Trophoblast cell (in vitro differentiated cells and primary cell): ENCODE measurements around the gene CDK1.

ENCODE experiments used
- DNase-seq, 2 donors: peaks; one replicate each; pipeline ENCODE4 v3.0.0-alpha.2; 2016
- H2AFZ ChIP-seq: 2 replicates; pipeline ENCODE4 v1.6.1; 2013; ENCODE audit warnings: low read length, moderate library complexity, mild to moderate bottlenecking; ENCODE audit not compliant: insufficient read depth, poor library complexity
- H2AK5ac ChIP-seq: 2 replicates; pipeline ENCODE4 v1.6.1; 2013; ENCODE audit warnings: mild to moderate bottlenecking, low read length
- H2BK120ac ChIP-seq: 2 replicates; pipeline ENCODE4 v1.6.1; 2013; ENCODE audit warnings: low read length, mild to moderate bottlenecking, moderate library complexity; ENCODE audit not compliant: insufficient read depth, poor library complexity
- H2BK12ac ChIP-seq: 2 replicates; pipeline ENCODE4 v1.6.1; 2013; ENCODE audit warnings: mild to moderate bottlenecking, low read length, moderate library complexity
- H2BK5ac ChIP-seq: 2 replicates; pipeline ENCODE4 v1.6.1; 2013; ENCODE audit warnings: low read length, low read depth, moderate library complexity, mild to moderate bottlenecking; ENCODE audit not compliant: poor library complexity
- H3K14ac ChIP-seq: 2 replicates; pipeline ENCODE4 v1.6.1; 2013; ENCODE audit warnings: mild to moderate bottlenecking, low read length
- H3K18ac ChIP-seq: 2 replicates; pipeline ENCODE4 v1.6.1; 2013; ENCODE audit warnings: mild to moderate bottlenecking, low read length
- H3K23ac ChIP-seq: 2 replicates; pipeline ENCODE4 v1.6.1; 2013; ENCODE audit warnings: low read length
- H3K27ac ChIP-seq: 2 replicates; pipeline ENCODE4 v1.5.1; 2013; ENCODE audit warnings: low read depth, mild to moderate bottlenecking, inconsistent platforms, low read length, moderate library complexity
- H3K27me3 ChIP-seq: 2 replicates; pipeline ENCODE4 v1.6.1; 2013; ENCODE audit warnings: inconsistent platforms, mild to moderate bottlenecking, low read length, moderate library complexity; ENCODE audit not compliant: insufficient read depth
- H3K36me3 ChIP-seq, 2 experiments: 1 replicate in 1 of 2; 2 replicates in 1 of 2; pipeline ENCODE4 v1.6.1; 2013; ENCODE audit warnings: low read length in 2 of 2, mild to moderate bottlenecking in 2 of 2, moderate library complexity in 1 of 2; ENCODE audit not compliant: insufficient read depth in 2 of 2, control insufficient read depth in 1 of 2
- H3K4ac ChIP-seq: 2 replicates; pipeline ENCODE4 v1.6.1; 2013; ENCODE audit warnings: low read depth, mild to moderate bottlenecking, low read length, moderate library complexity
- H3K4me1 ChIP-seq, 2 experiments: 1 replicate in 1 of 2; 2 replicates in 1 of 2; pipeline ENCODE4 v1.6.1; 2013; ENCODE audit warnings: low read length in 2 of 2, mild to moderate bottlenecking in 2 of 2, moderate library complexity in 1 of 2; ENCODE audit not compliant: insufficient read depth in 2 of 2, control insufficient read depth in 1 of 2
- H3K4me2 ChIP-seq: 2 replicates; pipeline ENCODE4 v1.6.1; 2013; ENCODE audit warnings: inconsistent platforms, mild to moderate bottlenecking, low read length, moderate library complexity
- H3K4me3 ChIP-seq: 2 replicates; pipeline ENCODE4 v1.5.1; 2013; ENCODE audit warnings: mild to moderate bottlenecking, low read depth, low read length, inconsistent platforms
- H3K79me1 ChIP-seq: one replicate; pipeline ENCODE4 v1.6.1; 2013; ENCODE audit warnings: low read length
- H3K79me2 ChIP-seq: 2 replicates; pipeline ENCODE4 v1.6.1; 2013; ENCODE audit warnings: low read length, mild to moderate bottlenecking; ENCODE audit not compliant: control insufficient read depth, insufficient read depth, poor library complexity
- H3K9ac ChIP-seq: 2 replicates; pipeline ENCODE4 v1.6.1; 2013; ENCODE audit warnings: mild to moderate bottlenecking, low read length
- H3K9me3 ChIP-seq: 2 replicates; pipeline ENCODE4 v1.6.1; 2013; ENCODE audit warnings: low read depth, mild to moderate bottlenecking, control low read depth, inconsistent platforms, low read length; ENCODE audit not compliant: insufficient read depth
- H4K12ac ChIP-seq: 2 replicates; pipeline ENCODE4 v1.6.1; 2013; ENCODE audit warnings: low read depth, mild to moderate bottlenecking, low read length, moderate library complexity
- H4K8ac ChIP-seq: 2 replicates; pipeline ENCODE4 v1.6.1; 2013; ENCODE audit warnings: low read depth, mild to moderate bottlenecking, low read length, moderate library complexity
- H4K91ac ChIP-seq: one replicate; pipeline ENCODE4 v1.6.1; 2013; ENCODE audit warnings: low read depth, mild to moderate bottlenecking, low read length, moderate library complexity
- WGBS: extraction: QIAGEN DNeasy Blood & Tissue Kit; methylation state at CpG from one replicate; pipeline ENCODE4 v1.1.7; 2013; ENCODE audit warnings: missing lambda C conversion rate; ENCODE audit not compliant: insufficient read length, insufficient coverage; ENCODE audit errors: extremely low coverage; 5-methylcytosine and 5-hydroxymethylcytosine counted together

Gene CDK1

GRCh38 chr10:60808036-60808435 is 29.8 kb downstream of the CDK1 start:
- Histone ChIP-seq H3K4ac (no peak overlapping the region), H4K8ac (no peak overlapping the region), H3K23ac (no peak overlapping the region), H3K4me1 (peaks cover 0 to 4% of the 10 kb centered on the region in 2 experiments), H2AFZ (no peak overlapping the region), H2BK5ac (no peak overlapping the region), H3K27ac (no peak overlapping the region), H3K18ac (no peak overlapping the region), H2BK12ac (no peak overlapping the region), H3K27me3 (no peaks in the 10 kb centered on the region), H3K9ac (no peak overlapping the region), H4K12ac (no peak overlapping the region), H2BK120ac (no peak overlapping the region), H3K9me3 (no peaks in the 10 kb centered on the region), H3K4me3 (no peak overlapping the region), H3K79me2 (no peaks in the 10 kb centered on the region), H3K4me2 (no peak overlapping the region), H3K79me1 (no peaks in the 10 kb centered on the region), H3K14ac (no peak overlapping the region), H3K36me3 (no peaks in the 10 kb centered on the region), H4K91ac (no peak overlapping the region), H2AK5ac (no peak overlapping the region)
- no peak for DNase-seq
- no CpG with 5 or more reads among the region's 3 CpGs for WGBS

GRCh38 chr10:60809157-60809556 is 30.9 kb downstream of the CDK1 start:
- H2BK5ac ChIP-seq: no peak overlapping the region
- H4K12ac ChIP-seq: no peak overlapping the region
- no peak overlapping the region for H3K27ac ChIP-seq
- no peak overlapping the region for H3K23ac ChIP-seq
- H3K9me3 ChIP-seq: no peaks in the 10 kb centered on the region
- no peak overlapping the region for H2AFZ ChIP-seq
- no peaks in the 10 kb centered on the region for H3K79me1 ChIP-seq
- H3K4ac ChIP-seq: no peak overlapping the region
- no CpG with 5 or more reads among the region's 3 CpGs for WGBS
- H3K18ac ChIP-seq: no peak overlapping the region
- no peak overlapping the region for H3K9ac ChIP-seq
- peak; percentile 48 to 87 for DNase-seq
- H3K36me3 ChIP-seq: no peaks in the 10 kb centered on the region
- no peaks in the 10 kb centered on the region for H3K79me2 ChIP-seq
- no peak overlapping the region for H2AK5ac ChIP-seq
- no peak overlapping the region for H4K91ac ChIP-seq
- H3K4me2 ChIP-seq: no peak overlapping the region
- H3K27me3 ChIP-seq: no peaks in the 10 kb centered on the region
- no peak overlapping the region for H3K14ac ChIP-seq
- H3K4me3 ChIP-seq: no peak overlapping the region
- H4K8ac ChIP-seq: no peak overlapping the region
- peaks cover 0 to 4% of the 10 kb centered on the region in 2 experiments for H3K4me1 ChIP-seq
- H2BK12ac ChIP-seq: no peak overlapping the region
- no peak overlapping the region for H2BK120ac ChIP-seq

DNA sequence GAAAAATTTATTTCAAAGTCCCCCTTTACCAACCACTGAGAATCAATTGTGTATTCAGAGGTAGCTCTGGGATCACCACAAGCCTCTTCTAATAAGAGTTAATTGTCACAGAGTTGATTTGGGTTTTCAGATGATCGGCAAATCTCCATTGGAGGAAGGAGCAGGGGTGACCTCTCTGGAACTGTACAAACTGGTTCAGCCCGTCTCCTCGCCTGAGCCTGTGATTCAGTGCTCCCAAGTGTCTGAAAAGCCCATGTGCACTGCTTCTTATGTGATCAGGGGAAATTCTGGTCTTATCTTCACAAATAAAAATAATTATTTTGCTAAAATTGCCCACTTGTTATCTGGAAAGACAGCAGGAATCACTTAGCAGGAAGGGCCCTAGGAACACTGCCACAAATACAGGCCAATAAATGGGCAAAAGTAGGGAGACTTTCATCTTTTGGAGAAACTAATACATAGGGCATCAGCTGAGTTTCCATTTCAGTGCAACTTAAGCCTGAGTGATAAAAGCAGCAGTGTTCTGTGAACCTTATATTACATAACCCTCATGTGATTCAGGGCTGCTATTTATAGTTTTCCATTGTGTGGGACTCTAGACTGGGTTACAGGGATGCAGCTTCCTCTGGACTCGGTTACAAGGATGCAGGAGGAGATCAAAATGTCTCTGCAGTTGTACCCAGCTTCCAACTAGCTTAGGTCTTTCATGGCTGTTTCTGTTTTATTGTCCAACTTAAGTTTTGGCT is 32.3 kb downstream of the CDK1 start:
- H3K36me3 ChIP-seq: no peaks in the 10 kb centered on the region
- no peak overlapping the region for H2AK5ac ChIP-seq
- H3K4ac ChIP-seq: no peak overlapping the region
- no peak overlapping the region for H3K4me2 ChIP-seq
- H2BK12ac ChIP-seq: no peak overlapping the region
- no peak overlapping the region for H3K14ac ChIP-seq
- no peak overlapping the region for H3K9ac ChIP-seq
- H3K18ac ChIP-seq: no peak overlapping the region
- no peak overlapping the region for H4K91ac ChIP-seq
- H3K79me2 ChIP-seq: no peaks in the 10 kb centered on the region
- no peak overlapping the region for H3K23ac ChIP-seq
- H4K8ac ChIP-seq: no peak overlapping the region
- H3K27ac ChIP-seq: no peak overlapping the region
- peaks cover 0 to 4% of the 10 kb centered on the region in 2 experiments for H3K4me1 ChIP-seq
- WGBS: no CpG with 5 or more reads among the region's 4 CpGs
- no peaks in the 10 kb centered on the region for H3K27me3 ChIP-seq
- no peak overlapping the region for H2BK5ac ChIP-seq
- H4K12ac ChIP-seq: no peak overlapping the region
- peak; percentile 19 to 47 for DNase-seq
- H3K79me1 ChIP-seq: no peaks in the 10 kb centered on the region
- no peak overlapping the region for H2BK120ac ChIP-seq
- H2AFZ ChIP-seq: no peak overlapping the region
- no peaks in the 10 kb centered on the region for H3K9me3 ChIP-seq
- H3K4me3 ChIP-seq: no peak overlapping the region

DNA sequence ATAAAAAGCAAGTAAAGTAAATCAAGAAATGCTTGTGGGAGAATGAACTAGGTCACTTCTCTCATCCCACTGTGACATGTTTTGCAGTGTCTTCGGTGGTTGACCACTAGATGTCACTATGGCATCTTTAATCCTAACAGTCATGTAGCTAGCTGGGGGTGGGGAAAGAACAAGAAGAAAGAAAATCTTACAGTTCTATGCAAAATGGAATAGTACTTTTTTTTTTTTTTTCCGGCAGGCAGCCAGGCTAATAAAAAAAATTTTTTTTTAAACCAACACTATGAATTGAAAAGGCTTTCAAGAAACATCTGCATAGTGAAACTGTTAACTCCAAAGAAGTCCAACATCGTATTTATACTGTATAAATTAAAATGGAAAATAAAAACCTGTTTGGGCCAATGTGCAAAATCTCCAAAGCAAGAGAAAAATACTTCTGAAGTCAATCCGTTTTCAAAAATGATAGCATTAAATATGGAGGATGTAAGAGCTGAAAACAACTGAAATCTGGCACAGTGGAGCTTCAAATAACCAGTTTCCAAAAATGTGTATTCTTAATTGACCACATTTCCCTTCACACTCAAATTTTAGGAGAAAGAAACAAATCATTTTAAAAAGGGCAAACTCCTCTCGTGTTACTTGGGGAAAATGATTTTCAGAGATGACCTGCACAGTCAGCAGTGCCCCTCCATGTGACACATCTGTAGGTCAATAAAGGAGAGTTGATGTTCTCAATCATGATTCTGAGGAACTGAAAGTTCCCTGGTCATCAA is 38.5 kb downstream of the CDK1 start:
- H3K14ac ChIP-seq: no peak overlapping the region
- H2AFZ ChIP-seq: no peak overlapping the region
- H4K91ac ChIP-seq: no peak overlapping the region

More for the DNA sequence above, 38.5 kb downstream of the CDK1 start:
- peak overlapping the region; percentile 66 for H2BK12ac ChIP-seq
- H3K4me1 ChIP-seq: peaks cover 0 to 2% of the 10 kb centered on the region in 2 experiments
- no peaks in the 10 kb centered on the region for H3K27me3 ChIP-seq
- H2BK120ac ChIP-seq: no peak overlapping the region
- H3K23ac ChIP-seq: no peak overlapping the region
- H3K18ac ChIP-seq: no peak overlapping the region
- no peak overlapping the region for H4K12ac ChIP-seq
- H3K36me3 ChIP-seq: no peaks in the 10 kb centered on the region
- H3K9ac ChIP-seq: no peak overlapping the region
- H3K27ac ChIP-seq: no peak overlapping the region
- H3K9me3 ChIP-seq: no peaks in the 10 kb centered on the region
- no peaks in the 10 kb centered on the region for H3K79me2 ChIP-seq
- no peak overlapping the region for H4K8ac ChIP-seq
- H2AK5ac ChIP-seq: no peak overlapping the region
- DNase-seq: peak; percentile 11 to 84
- H2BK5ac ChIP-seq: no peak overlapping the region
- H3K4ac ChIP-seq: no peak overlapping the region
- H3K79me1 ChIP-seq: no peaks in the 10 kb centered on the region
- no CpG with 5 or more reads among the region's 5 CpGs for WGBS
- H3K4me2 ChIP-seq: no peak overlapping the region
- H3K4me3 ChIP-seq: no peak overlapping the region
